Measurements from ENCODE around the gene LRRIQ3. TPM values are rescaled to one million over a fixed set of nuclear protein-coding genes. Genes with fewer than 3 reads are reported as not detected.

Gene LRRIQ3
- total and polyA plus RNA-seq, 2 of the 4 experiments (the other 2 are of a cell fraction), result 1.2 to 1.8 TPM

- Histone ChIP-seq H4K20me1 (ENCODE audit: insufficient read depth, low read length) (no peaks in the 10 kb centered on the region), H3K18ac (ENCODE audit: low read depth, low read length) (no peak overlapping the region), H3K9me1 (ENCODE audit: insufficient read depth, low read length) (no peaks in the 10 kb centered on the region), H2AFZ (replicated peaks; ENCODE audit: low read length, poor library complexity) (no peak overlapping the region), H3K23ac (ENCODE audit: low read depth, low read length) (no peak overlapping the region), H2BK120ac (ENCODE audit: low read depth, low read length) (no peak overlapping the region), H3K4me1 (ENCODE audit: control insufficient read depth, insufficient read depth, low read length) (no peaks in the 10 kb centered on the region), H3K14ac (replicated peaks; ENCODE audit: low read depth, low read length) (no peak overlapping the region), H3K4me3 (ENCODE audit: insufficient read depth, low read depth, low read length) (no peak overlapping the region), H2AK5ac (ENCODE audit: low read depth, low read length) (no peak overlapping the region), H3K27ac (ENCODE audit: insufficient read depth, low read length) (no peak overlapping the region), H3K36me3 (ENCODE audit: control insufficient read depth, insufficient read depth, low read length) (no peaks in the 10 kb centered on the region), H3K27me3 (ENCODE audit: control insufficient read depth, insufficient read depth, low read length) (no peaks in the 10 kb centered on the region), H4K8ac (ENCODE audit: low read depth in 2 of 2, low read length in 2 of 2) (no peak overlapping the region), H4K91ac (ENCODE audit: insufficient read depth, low read depth, low read length) (no peak overlapping the region), H2BK20ac (ENCODE audit: low read depth, low read length) (no peak overlapping the region), H3K9me3 (ENCODE audit: control insufficient read depth, insufficient read depth, low read length) (no peaks in the 10 kb centered on the region), H3K4ac (ENCODE audit: low read depth, low read length) (no peak overlapping the region), H2AK9ac (replicated peaks; ENCODE audit: low read depth, low read length, poor library complexity) (no peak overlapping the region), H3K9ac (ENCODE audit: low read depth, low read length) (no peak overlapping the region), H2BK5ac (ENCODE audit: low read depth, low read length, poor library complexity, severe bottlenecking) (no peak overlapping the region), H4K5ac (ENCODE audit: low read depth, low read length) (no peak overlapping the region), H3K79me1 (ENCODE audit: low read depth in 1 of 2, low read length in 2 of 2) (no peaks in the 10 kb centered on the region), H3K56ac (ENCODE audit: extremely low read depth, insufficient read depth, low read length) (no peak overlapping the region), H3K4me2 (ENCODE audit: low read depth, low read length) (no peak overlapping the region), H2BK15ac (ENCODE audit: low read depth, low read length) (no peak overlapping the region)
- intact Hi-C loops (cut with micrococcal nuclease), result no loop called here
- BruUV-seq (replicated peaks), result no TSS peak
- POLR2A ChIA-PET (ENCODE audit: unreplicated experiment), result no interaction called here
- in situ Hi-C loops (cut with MboI; ENCODE audit: low sequenced_read_pairs), result no loop called here
- CTCF ChIA-PET, result interaction anchor here (1.0 kb wide), 1 partner anchor 13 kb away, joined by 3 read pairs; no protein-coding TSS in a partner anchor
- WGBS, 2 experiments (ENCODE audit: extremely low coverage in 2 of 2, insufficient read length in 1 of 2), result no CpG with 5 or more reads among the region's 4 CpGs
- ATAC-seq (ENCODE audit: low read depth) (no peak), DNase-seq (no peak)
- dilution Hi-C loops (cut with HindIII; ENCODE audit: low sequenced_read_pairs, unreplicated experiment), result no loop called here
- no peak for TF ChIP-seq MAZ (IDR thresholded peaks at IDR 0.05; ENCODE audit: borderline replicate concordance, low read depth, low read length)
- no peak for TF ChIP-seq CEBPB (IDR thresholded peaks at IDR 0.05; ENCODE audit: low read depth, low read length)
- TF ChIP-seq NFE2L2 (IDR thresholded peaks at IDR 0.05; ENCODE audit: low read depth, low read length), result no peak
- no peak for TF ChIP-seq MXI1 (IDR thresholded peaks at IDR 0.05; ENCODE audit: borderline replicate concordance, low read depth, low read length)
- no peak for TF ChIP-seq BHLHE40 (IDR thresholded peaks at IDR 0.05; ENCODE audit: low read depth, low read length)
- TF ChIP-seq CTCF (conservative IDR thresholded peaks at IDR 0.05; ENCODE audit: low read depth, low read length), result no peak
- TF ChIP-seq SMC3 (IDR thresholded peaks at IDR 0.05; ENCODE audit: low read depth, low read length), result no peak
- TF ChIP-seq FOS (IDR thresholded peaks at IDR 0.05; ENCODE audit: low read depth, low read length), result no peak
- no peak for TF ChIP-seq RCOR1 (IDR thresholded peaks at IDR 0.05; ENCODE audit: insufficient replicate concordance, low read length)
- TF ChIP-seq RFX5 (IDR thresholded peaks at IDR 0.05; ENCODE audit: low read depth, low read length), result no peak
- no peak for TF ChIP-seq RAD21 (IDR thresholded peaks at IDR 0.05; ENCODE audit: low read length)
- no peak for TF ChIP-seq ELK1 (IDR thresholded peaks at IDR 0.05; ENCODE audit: borderline replicate concordance, low read depth, low read length)
- no peak for TF ChIP-seq POLR2A (IDR thresholded peaks at IDR 0.05; ENCODE audit: low read depth, low read length)
- TF ChIP-seq USF2 (IDR thresholded peaks at IDR 0.05; ENCODE audit: low read depth, low read length), result no peak
These were observed 39.8 kb upstream of the LRRIQ3 start for GRCh38 chr1:74237787-74238186.
